Neural cell (in vitro differentiated cells): ENCODE results near the gene MMP24OS. TPM values are rescaled to one million over a fixed set of nuclear protein-coding genes. Genes with fewer than 3 reads are reported as not detected.

ENCODE experiments used
- H2AFZ ChIP-seq: fragments of 200-600, 300-800 bp; sonication (generic), shearing (Covaris generic); 2 replicates; pipeline ENCODE4 v1.6.0; 2014; ENCODE audit warnings: low read depth, mild to moderate bottlenecking, antibody characterized with exemption, low read length, moderate library complexity
- H3F3A ChIP-seq: fragments of 200-600 bp; shearing (Covaris generic); 2 replicates; pipeline ENCODE4 v1.6.1; 2016; ENCODE audit warnings: mild to moderate bottlenecking, moderate library complexity, mixed read lengths, antibody characterized with exemption, low read length; ENCODE audit not compliant: insufficient read depth, poor library complexity, severe bottlenecking
- H3K27ac ChIP-seq: fragments of 200-600, 300-800 bp; sonication (generic), shearing (Covaris generic); 2 replicates; pipeline ENCODE4 v1.5.1; 2014; ENCODE audit warnings: mild to moderate bottlenecking, low read length, moderate library complexity
- H3K27me3 ChIP-seq: fragments of 300-800, 200-600 bp; sonication (generic), shearing (Covaris generic); 2 replicates; pipeline ENCODE4 v1.6.0; 2014; ENCODE audit warnings: mild to moderate bottlenecking, low read depth, low read length, moderate library complexity; ENCODE audit not compliant: insufficient read depth
- H3K36me3 ChIP-seq: fragments of 300-800, 200-600 bp; sonication (generic), shearing (Covaris generic); 2 replicates; pipeline ENCODE4 v1.5.1; 2014; ENCODE audit warnings: mild to moderate bottlenecking, antibody characterized with exemption, low read length, moderate library complexity; ENCODE audit not compliant: insufficient read depth
- H3K4me2 ChIP-seq: fragments of 300-800, 200-600 bp; sonication (generic), shearing (Covaris generic); 2 replicates; pipeline ENCODE4 v1.6.0; 2014; ENCODE audit warnings: mild to moderate bottlenecking, low read length
- H3K4me3 ChIP-seq: fragments of 300-800, 200-600 bp; sonication (generic), shearing (Covaris generic); 2 replicates; pipeline ENCODE4 v1.5.1; 2014; ENCODE audit warnings: mild to moderate bottlenecking, low read length, moderate library complexity
- H3K79me2 ChIP-seq: fragments of 200-600 bp; shearing (Covaris generic); replicated peaks from 2 replicates; pipeline ENCODE4 v1.6.0; 2014; ENCODE audit warnings: mild to moderate bottlenecking, low read length, moderate library complexity; ENCODE audit not compliant: insufficient read depth
- H3K9ac ChIP-seq: fragments of 300-800, 200-600 bp; sonication (generic), shearing (Covaris generic); 2 replicates; pipeline ENCODE4 v1.6.1; 2016; ENCODE audit warnings: mild to moderate bottlenecking, low read length, mixed read lengths
- H3K9me2 ChIP-seq: fragments of 200-600 bp; shearing (Covaris generic); 2 replicates; pipeline ENCODE4 v1.6.1; 2016; ENCODE audit warnings: mild to moderate bottlenecking, low read length, mixed read lengths; ENCODE audit not compliant: insufficient read depth
- H3K9me3 ChIP-seq: fragments of 200-600, 300-800 bp; sonication (generic), shearing (Covaris generic); 2 replicates; pipeline ENCODE4 v1.6.1; 2016; ENCODE audit warnings: mild to moderate bottlenecking, mixed run types, low read length, moderate library complexity, mixed read lengths
- H4K20me1 ChIP-seq: fragments of 200-600 bp; shearing (Covaris generic); 2 replicates; pipeline ENCODE4 v1.6.1; 2016; ENCODE audit warnings: mild to moderate bottlenecking, mixed run types; ENCODE audit not compliant: insufficient read depth
- CTCF ChIP-seq: fragments of 450-650 bp; IDR thresholded peaks from 2 replicates; pipeline ENCODE4 v1.5.1; 2014; ENCODE audit warnings: antibody characterized with exemption, mild to moderate bottlenecking, moderate library complexity; ENCODE audit not compliant: poor library complexity, severe bottlenecking
- EP300 ChIP-seq: fragments of 450-650 bp; conservative IDR thresholded peaks from 2 replicates; pipeline ENCODE4 v1.6.1; 2014; ENCODE audit warnings: antibody characterized with exemption, mild to moderate bottlenecking, moderate library complexity; ENCODE audit not compliant: poor library complexity, severe bottlenecking
- EZH2 ChIP-seq: fragments of 200-600, 300-800 bp; shearing (Covaris generic), sonication (generic); IDR thresholded peaks from 2 replicates; pipeline ENCODE4 v1.6.1; 2014; ENCODE audit warnings: antibody characterized with exemption, low read length, borderline replicate concordance, mild to moderate bottlenecking; ENCODE audit not compliant: insufficient read depth, poor library complexity, severe bottlenecking
- MXI1 ChIP-seq: fragments of 450-650 bp; conservative IDR thresholded peaks from 2 replicates; pipeline ENCODE4 v1.6.1; 2014; ENCODE audit warnings: antibody characterized with exemption, mild to moderate bottlenecking; ENCODE audit not compliant: poor library complexity, severe bottlenecking
- POLR2AphosphoS5 ChIP-seq: IDR thresholded peaks from 2 replicates; pipeline ENCODE4 v1.6.1; 2012
- RAD21 ChIP-seq: fragments of 450-650 bp; conservative IDR thresholded peaks from 2 replicates; pipeline ENCODE4 v1.6.1; 2014; ENCODE audit warnings: antibody characterized with exemption, mild to moderate bottlenecking, moderate library complexity
- REST ChIP-seq: IDR thresholded peaks from 2 replicates; pipeline ENCODE4 v1.6.1; 2012; ENCODE audit warnings: borderline replicate concordance
- SMC3 ChIP-seq: fragments of 450-650 bp; conservative IDR thresholded peaks from 2 replicates; pipeline ENCODE4 v1.6.1; 2014; ENCODE audit warnings: antibody characterized with exemption, mild to moderate bottlenecking, moderate library complexity; ENCODE audit not compliant: poor library complexity
- TAF1 ChIP-seq: IDR thresholded peaks from 2 replicates; pipeline ENCODE4 v1.6.1; 2012; ENCODE audit warnings: low read depth
- polyA plus RNA-seq: library from polyadenylated mRNA; depleted of rRNA; stranded (reverse); fragments of >200 nt; gene quantifications from 2 replicates; pipeline ENCODE4 v1.2.3, GENCODE V29; 2014

MMP24OS gene
- polyA plus RNA-seq, 1 donor from 2014 or later: 7.7 TPM

GRCh38 chr20:35238170-35238569 is 39.8 kb downstream of the MMP24OS start:
- Histone ChIP-seq H3K9me2 (no peaks in the 10 kb centered on the region), H3K79me2 (no peaks in the 10 kb centered on the region), H3K4me2 (no peak overlapping the region), H3K27me3 (no peaks in the 10 kb centered on the region), H4K20me1 (no peaks in the 10 kb centered on the region), H3K36me3 (no peaks in the 10 kb centered on the region), H3K9ac (no peak overlapping the region), H3K27ac (no peak overlapping the region), H3K4me3 (no peak overlapping the region), H3K9me3 (no peaks in the 10 kb centered on the region), H2AFZ (no peak overlapping the region), H3F3A (no peaks in the 10 kb centered on the region)
- TF ChIP-seq TAF1 (no peak), MXI1 (no peak), CTCF (no peak), EP300 (no peak)

DNA sequence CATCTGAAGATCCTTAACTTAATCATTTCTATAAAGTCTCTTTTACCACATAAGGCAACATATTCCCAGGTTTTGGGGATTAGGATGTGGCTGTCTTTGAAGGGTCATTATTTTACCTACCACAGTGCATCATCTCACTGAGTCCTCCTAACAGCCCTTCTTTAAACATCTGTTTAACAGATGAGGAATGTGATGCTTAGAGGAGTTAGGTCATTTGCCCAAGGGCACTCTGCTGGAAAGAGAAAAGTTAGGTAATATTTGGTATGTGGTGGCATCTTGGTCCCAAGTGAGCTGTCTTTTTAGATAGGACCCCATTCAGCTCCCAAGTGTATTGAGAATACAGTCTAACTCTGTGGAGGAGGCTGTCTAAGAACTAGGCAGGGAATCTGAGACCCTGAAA is 40.4 kb downstream of the MMP24OS start:
- H3K79me2 ChIP-seq: no peaks in the 10 kb centered on the region
- H3K27me3 ChIP-seq: no peaks in the 10 kb centered on the region
- H3K27ac ChIP-seq: no peak overlapping the region
- H3K4me2 ChIP-seq: no peak overlapping the region
- no peaks in the 10 kb centered on the region for H3K9me3 ChIP-seq
- H4K20me1 ChIP-seq: no peaks in the 10 kb centered on the region
- H2AFZ ChIP-seq: no peak overlapping the region
- H3K9ac ChIP-seq: no peak overlapping the region
- H3F3A ChIP-seq: no peaks in the 10 kb centered on the region
- H3K4me3 ChIP-seq: no peak overlapping the region
- no peaks in the 10 kb centered on the region for H3K36me3 ChIP-seq
- TF ChIP-seq RAD21 (no peak), SMC3 (no peak), EZH2 (no peak), MXI1 (no peak), EP300 (no peak), REST (no peak), POLR2AphosphoS5 (no peak), TAF1 (no peak), CTCF (no peak)
- no peaks in the 10 kb centered on the region for H3K9me2 ChIP-seq
